ENCODE results near the gene DLAT. TPM values are rescaled to one million over a fixed set of nuclear protein-coding genes. Genes with fewer than 3 reads are reported as not detected.
"Not testable (repeated sequence)": the region's sequence is repeated elsewhere in the genome, so short reads cannot be mapped to it uniquely, and the experiment has no call there.

Gene DLAT
- total and polyA plus RNA-seq, 10 donors = 8.1 to 22.9 (median 18.4) TPM

GRCh38 chr11:112005422-112006094 is 19.6 kb upstream of the DLAT start:
- TF ChIP-seq, protein P1, sequence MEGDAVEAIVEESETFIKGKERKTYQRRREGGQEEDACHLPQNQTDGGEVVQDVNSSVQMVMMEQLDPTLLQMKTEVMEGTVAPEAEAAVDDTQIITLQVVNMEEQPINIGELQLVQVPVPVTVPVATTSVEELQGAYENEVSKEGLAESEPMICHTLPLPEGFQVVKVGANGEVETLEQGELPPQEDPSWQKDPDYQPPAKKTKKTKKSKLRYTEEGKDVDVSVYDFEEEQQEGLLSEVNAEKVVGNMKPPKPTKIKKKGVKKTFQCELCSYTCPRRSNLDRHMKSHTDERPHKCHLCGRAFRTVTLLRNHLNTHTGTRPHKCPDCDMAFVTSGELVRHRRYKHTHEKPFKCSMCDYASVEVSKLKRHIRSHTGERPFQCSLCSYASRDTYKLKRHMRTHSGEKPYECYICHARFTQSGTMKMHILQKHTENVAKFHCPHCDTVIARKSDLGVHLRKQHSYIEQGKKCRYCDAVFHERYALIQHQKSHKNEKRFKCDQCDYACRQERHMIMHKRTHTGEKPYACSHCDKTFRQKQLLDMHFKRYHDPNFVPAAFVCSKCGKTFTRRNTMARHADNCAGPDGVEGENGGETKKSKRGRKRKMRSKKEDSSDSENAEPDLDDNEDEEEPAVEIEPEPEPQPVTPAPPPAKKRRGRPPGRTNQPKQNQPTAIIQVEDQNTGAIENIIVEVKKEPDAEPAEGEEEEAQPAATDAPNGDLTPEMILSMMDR (IDR thresholded peaks at IDR 0.05 in 8 of 11, conservative IDR thresholded peaks at IDR 0.05 in 3 of 11) = no peak
- TF ChIP-seq POLR2A (IDR thresholded peaks at IDR 0.05) (no peak), POLR2AphosphoS5 (IDR thresholded peaks at IDR 0.05) (no peak)
- Histone ChIP-seq H3K27me3 (replicated peaks in 1 of 7) (peaks cover 0 to 6% (median 0%) of the 10 kb centered on the region in 7 donors), H3K4me3 (no peak overlapping the region), H3K27ac (no peak overlapping the region), H3K4me1 (no peaks in the 10 kb centered on the region), H3K9me3 (no peaks in the 10 kb centered on the region), H3K36me3 (no peaks in the 10 kb centered on the region)
- intact Hi-C loops (cut with DNase I; ENCODE audit: low total_unique reads) = no loop called here
- WGBS, 5 donors = 83 to 95% (median 89%) methylated on average over 11 of the region's 11 CpGs
- no peak for DNase-seq

DNA sequence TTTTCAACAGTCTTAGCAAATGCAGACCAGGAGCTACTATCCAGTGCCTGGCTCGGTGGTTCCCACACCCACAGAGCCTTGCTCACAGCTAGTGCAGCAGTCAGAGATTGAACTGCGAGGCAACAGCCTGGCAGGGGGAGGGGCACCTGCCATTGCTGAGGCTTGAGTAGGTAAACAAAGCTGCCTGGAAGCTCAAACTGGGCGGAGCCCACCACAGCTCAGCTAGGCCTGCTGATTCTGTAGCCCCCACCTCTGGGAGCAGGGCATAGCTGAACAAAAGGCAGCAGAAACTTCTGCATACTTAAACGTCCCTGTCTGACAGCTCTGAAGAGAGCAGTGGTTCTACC is 19.1 kb upstream of the DLAT start:
- 74 to 88% (median 85%) methylated on average over 4 of the region's 4 CpGs for WGBS, 5 donors
- H3K27ac ChIP-seq; H3K27me3 ChIP-seq (replicated peaks in 1 of 7); H3K9me3 ChIP-seq; H3K4me1 ChIP-seq; H3K4me3 ChIP-seq; intact Hi-C loops (cut with DNase I; ENCODE audit: low total_unique reads); H3K36me3 ChIP-seq; DNase-seq: not testable (repeated sequence)

DNA sequence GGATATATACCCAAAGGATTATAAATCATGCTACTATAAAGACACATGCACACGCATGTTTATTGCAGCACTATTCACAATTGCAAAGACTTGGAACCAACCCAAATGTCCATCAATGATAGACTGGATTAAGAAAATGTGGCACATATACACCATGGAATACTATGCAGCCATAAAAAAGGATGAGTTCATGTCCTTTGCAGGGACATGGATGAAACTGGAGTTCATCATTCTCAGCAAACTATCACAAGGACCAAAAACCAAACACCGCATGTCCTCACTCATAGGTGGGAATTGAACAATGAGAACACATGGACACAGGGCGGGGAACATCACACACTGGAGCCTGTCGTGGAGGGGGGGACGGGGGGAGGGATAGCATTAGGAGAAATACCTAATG is 13.8 kb upstream of the DLAT start:
- H3K9me3 ChIP-seq; intact Hi-C loops (cut with DNase I; ENCODE audit: low total_unique reads); DNase-seq; H3K27ac ChIP-seq; H3K4me3 ChIP-seq; H3K36me3 ChIP-seq; H3K4me1 ChIP-seq; H3K27me3 ChIP-seq (replicated peaks in 1 of 7): not testable (repeated sequence)
- WGBS, 5 donors = 88 to 94% (median 91%) methylated on average over 5 of the region's 5 CpGs

GRCh38 chr11:112012874-112013273 is 12.3 kb upstream of the DLAT start:
- Histone ChIP-seq H3K9me3 (peaks cover 0 to 6% (median 0%) of the 10 kb centered on the region in 8 donors), H3K4me1 (no peaks in the 10 kb centered on the region), H3K4me3 (no peak overlapping the region), H3K36me3 (no peaks in the 10 kb centered on the region), H3K27ac (no peak overlapping the region), H3K27me3 (replicated peaks in 1 of 7) (no peaks in the 10 kb centered on the region)
- WGBS, 5 donors = 80 to 91% (median 89%) methylated on average over 4 of the region's 4 CpGs
- intact Hi-C loops (cut with DNase I; ENCODE audit: low total_unique reads) = no loop called here
- DNase-seq = no peak
- TF ChIP-seq POLR2AphosphoS5 (IDR thresholded peaks at IDR 0.05) (no peak), POLR2A (IDR thresholded peaks at IDR 0.05) (no peak)
- TF ChIP-seq, protein P1 (IDR thresholded peaks at IDR 0.05 in 8 of 11, conservative IDR thresholded peaks at IDR 0.05 in 3 of 11) = no peak

GRCh38 chr11:112013497-112014164 is 11.6 kb upstream of the DLAT start:
- no peaks in the 10 kb centered on the region for H3K27me3 ChIP-seq (replicated peaks in 1 of 7)
- DNase-seq = no peak
- H3K36me3 ChIP-seq = no peaks in the 10 kb centered on the region
- intact Hi-C loops (cut with DNase I; ENCODE audit: low total_unique reads) = no loop called here
- H3K27ac ChIP-seq = no peak overlapping the region
- no peak overlapping the region for H3K4me3 ChIP-seq
- no peaks in the 10 kb centered on the region for H3K4me1 ChIP-seq
- TF ChIP-seq, protein P1 (IDR thresholded peaks at IDR 0.05 in 8 of 11, conservative IDR thresholded peaks at IDR 0.05 in 3 of 11) = no peak
- WGBS, 5 donors = 86 to 96% (median 92%) methylated on average over 4 of the region's 4 CpGs
- H3K9me3 ChIP-seq = peaks cover 0 to 6% (median 0%) of the 10 kb centered on the region in 8 donors
